Gastroesophageal sphincter (tissue), 4 donors: Measurements from ENCODE around the gene MYDGF. TPM values are rescaled to one million over a fixed set of nuclear protein-coding genes. Genes with fewer than 3 reads are reported as not detected.

Experiments
- ATAC-seq: fragments of 150-250 bp; one replicate; pipeline ENCODE4 v1.9.1; 2016; ENCODE audit warnings: mild to moderate bottlenecking, moderate library complexity
- H3K27ac ChIP-seq, 4 donors: fragments of 200-600 bp; sonication (generic) in 3 of 4; 1 replicate in 3 of 4; 2 replicates in 1 of 4; pipeline ENCODE4 v1.5.1; 2016 to 2019
- H3K27me3 ChIP-seq: fragments of 200-600 bp; sonication (generic); one replicate; pipeline ENCODE4 v1.5.1; 2019
- H3K36me3 ChIP-seq, 2 donors: fragments of 200-600 bp; sonication (generic); one replicate each; pipeline ENCODE4 v1.5.1; 2019; ENCODE audit warnings: control low read depth in 1 of 2
- H3K4me1 ChIP-seq, 3 donors: fragments of 200-600 bp; sonication (generic); 1 replicate in 2 of 3; 2 replicates in 1 of 3; pipeline ENCODE4 v1.5.1; 2016 to 2019; ENCODE audit warnings: control low read depth in 2 of 3
- H3K4me3 ChIP-seq, 2 donors: fragments of 200-600 bp; sonication (generic); one replicate each; pipeline ENCODE4 v1.5.1; 2019; ENCODE audit warnings: mild to moderate bottlenecking in 1 of 2, moderate library complexity in 1 of 2
- H3K9me3 ChIP-seq, 3 donors: fragments of 200-600 bp; sonication (generic); one replicate each; pipeline ENCODE4 v1.5.1; 2017 to 2019; ENCODE audit warnings: control low read depth in 2 of 3
- CTCF ChIP-seq, 4 experiments: fragments of 200-600 bp in 2 of 4; fragments of 450-650 bp in 2 of 4; sonication (generic) in 1 of 4; IDR thresholded peaks; one replicate each; pipeline ENCODE4 v1.5.1; 2017 to 2019; ENCODE audit warnings: antibody characterized with exemption in 4 of 4, mild to moderate bottlenecking in 2 of 4, moderate library complexity in 2 of 4
- EP300 ChIP-seq: sonication (generic); formaldehyde crosslinking; IDR thresholded peaks from one replicate; pipeline ENCODE4 v1.6.1; 2017; ENCODE audit warnings: antibody characterized with exemption, mild to moderate bottlenecking
- POLR2A ChIP-seq, 2 donors: fragments of 450-650 bp; IDR thresholded peaks; one replicate each; pipeline ENCODE4 v1.6.1; 2017; ENCODE audit warnings: antibody characterized with exemption in 2 of 2, mild to moderate bottlenecking in 2 of 2, moderate library complexity in 1 of 2
- POLR2AphosphoS5 ChIP-seq: sonication (generic); formaldehyde crosslinking; IDR thresholded peaks from one replicate; pipeline ENCODE4 v1.6.1; 2017; ENCODE audit warnings: antibody characterized with exemption
- WGBS, 2 donors: methylation state at CpG; one replicate each; pipeline ENCODE4 v1.1.5; 2018; ENCODE audit warnings: low coverage in 1 of 2; 5-methylcytosine and 5-hydroxymethylcytosine counted together
- total RNA-seq, 4 donors: library from RNA; depleted of rRNA; stranded (reverse); fragments of >200 nt; gene quantifications; one replicate each; pipeline ENCODE4 v1.1.0, GENCODE V29; 2016

The MYDGF gene
- total RNA-seq, 4 donors from 2014 or later = 20.5 to 44.6 (median 30.1) TPM

- Histone ChIP-seq H3K27me3 (no peaks in the 10 kb centered on the region), H3K4me3 (no peak overlapping the region), H3K36me3 (peaks cover 0 to 75% of the 10 kb centered on the region in 2 donors), H3K9me3 (no peaks in the 10 kb centered on the region), H3K4me1 (no peaks in the 10 kb centered on the region), H3K27ac (peak overlapping the region in 2 of 4 donors; percentile 24 to 25)
- ATAC-seq = peak; percentile 51
- 71 to 100% methylated on average over 2 to 7 of the region's 17 CpGs for WGBS, 2 donors
- TF ChIP-seq CTCF (IDR thresholded peaks at IDR 0.05) = peak in 3 of 4 experiments; percentile 36 to 54 (median 39)
- no peak for TF ChIP-seq EP300
- no peak for TF ChIP-seq POLR2AphosphoS5
- TF ChIP-seq POLR2A (IDR thresholded peaks at IDR 0.05) = no peak
Measured at GRCh38 chr19:4676955-4677731, 7.0 kb upstream of the MYDGF start.

GRCh38 chr19:4675346-4675745 lies 5.2 kb upstream of the MYDGF start:
- WGBS, 2 donors = 100% methylated on average over 1 to 4 of the region's 16 CpGs
- Histone ChIP-seq H3K4me1 (peaks cover 0 to 7% (median 4%) of the 10 kb centered on the region in 3 donors), H3K9me3 (no peaks in the 10 kb centered on the region), H3K4me3 (no peak overlapping the region), H3K36me3 (peaks cover 0 to 57% of the 10 kb centered on the region in 2 donors), H3K27me3 (no peaks in the 10 kb centered on the region), H3K27ac (no peak overlapping the region)
- ATAC-seq = no peak
- no peak for TF ChIP-seq POLR2A (IDR thresholded peaks at IDR 0.05)
- no peak for TF ChIP-seq POLR2AphosphoS5
- TF ChIP-seq CTCF (IDR thresholded peaks at IDR 0.05) = no peak
- no peak for TF ChIP-seq EP300

GRCh38 chr19:4673726-4674125 lies 3.6 kb upstream of the MYDGF start:
- TF ChIP-seq EP300 (no peak), POLR2AphosphoS5 (no peak), POLR2A (IDR thresholded peaks at IDR 0.05) (no peak), CTCF (IDR thresholded peaks at IDR 0.05) (no peak)
- no peak for ATAC-seq
- Histone ChIP-seq H3K4me3 (no peak overlapping the region), H3K27me3 (no peaks in the 10 kb centered on the region), H3K27ac (no peak overlapping the region), H3K36me3 (peaks cover 0 to 42% of the 10 kb centered on the region in 2 donors), H3K4me1 (peaks cover 0 to 18% (median 11%) of the 10 kb centered on the region in 3 donors), H3K9me3 (no peaks in the 10 kb centered on the region)
- WGBS, 2 donors = 95 to 97% methylated on average over 4 of the region's 4 CpGs

GRCh38 chr19:4673216-4673615 lies 3.1 kb upstream of the MYDGF start:
- WGBS, 2 donors = 75 to 84% methylated on average over 3 of the region's 4 CpGs
- Histone ChIP-seq H3K27me3 (no peaks in the 10 kb centered on the region), H3K4me3 (no peak overlapping the region), H3K9me3 (no peaks in the 10 kb centered on the region), H3K27ac (no peak overlapping the region), H3K4me1 (peaks cover 0 to 23% (median 11%) of the 10 kb centered on the region in 3 donors), H3K36me3 (peaks cover 0 to 42% of the 10 kb centered on the region in 2 donors)
- TF ChIP-seq POLR2AphosphoS5 = no peak
- ATAC-seq = no peak

- TF ChIP-seq POLR2AphosphoS5 (no peak), EP300 (no peak), CTCF (IDR thresholded peaks at IDR 0.05) (no peak), POLR2A (IDR thresholded peaks at IDR 0.05) (no peak)
- no peak overlapping the region for H3K4me3 ChIP-seq
- no peaks in the 10 kb centered on the region for H3K27me3 ChIP-seq
- no peaks in the 10 kb centered on the region for H3K9me3 ChIP-seq
- H3K4me1 ChIP-seq = peaks cover 0 to 30% (median 11%) of the 10 kb centered on the region in 3 donors
- peak overlapping the region in 3 of 4 donors; percentile 74 to 85 (median 79) for H3K27ac ChIP-seq
- H3K36me3 ChIP-seq = peaks cover 0 to 42% of the 10 kb centered on the region in 2 donors
- 40 to 50% methylated on average over 6 to 9 of the region's 10 CpGs for WGBS, 2 donors
- no peak for ATAC-seq
Measured at GRCh38 chr19:4671185-4671851, 1.2 kb upstream of the MYDGF start.
